ENCODE data around the gene IMP3.

Gene IMP3

GRCh38 chr15:75656813-75657212, 16.8 kb upstream of the IMP3 start:
- no peak overlapping the region for H3K27ac ChIP-seq (ENCODE audit: low read depth, low read length)
- no peak overlapping the region for H4K91ac ChIP-seq (ENCODE audit: low read depth, low read length)
- H3K18ac ChIP-seq (ENCODE audit: low read length) = no peak overlapping the region
- H3K4me2 ChIP-seq (ENCODE audit: low read length) = no peak overlapping the region
- H4K8ac ChIP-seq (ENCODE audit: low read depth, low read length) = no peak overlapping the region
- no peak overlapping the region for H2BK120ac ChIP-seq (ENCODE audit: insufficient read depth, low read length, poor library complexity)
- peaks cover 2% of the 10 kb centered on the region for H3K79me2 ChIP-seq (ENCODE audit: control insufficient read depth, insufficient read depth, low read length, poor library complexity)
- no peak overlapping the region for H2AFZ ChIP-seq (ENCODE audit: insufficient read depth, low read length, poor library complexity)
- peaks cover 2% of the 10 kb centered on the region for H3K9me3 ChIP-seq (ENCODE audit: insufficient read depth, low read depth, low read length)
- H2AK5ac ChIP-seq (ENCODE audit: low read length) = no peak overlapping the region
- H3K79me1 ChIP-seq (ENCODE audit: low read length) = peaks cover 2% of the 10 kb centered on the region
- peaks cover 22 to 28% of the 10 kb centered on the region in 2 experiments for H3K4me1 ChIP-seq (ENCODE audit: control insufficient read depth in 1 of 2, insufficient read depth in 2 of 2, low read length in 2 of 2)
- no peak overlapping the region for H3K9ac ChIP-seq (ENCODE audit: low read length)
- peaks cover 32 to 38% of the 10 kb centered on the region in 2 experiments for H3K36me3 ChIP-seq (ENCODE audit: control insufficient read depth in 1 of 2, insufficient read depth in 2 of 2, low read length in 2 of 2)
- no peaks in the 10 kb centered on the region for H3K27me3 ChIP-seq (ENCODE audit: insufficient read depth, low read length)
- no peak overlapping the region for H4K12ac ChIP-seq (ENCODE audit: low read depth, low read length)
- no peak overlapping the region for H3K23ac ChIP-seq (ENCODE audit: low read length)
- no peak overlapping the region for H3K14ac ChIP-seq (ENCODE audit: low read length)
- H3K4me3 ChIP-seq (ENCODE audit: low read depth, low read length) = no peak overlapping the region
- no peak overlapping the region for H2BK12ac ChIP-seq (ENCODE audit: low read length)
- H3K4ac ChIP-seq (ENCODE audit: low read depth, low read length) = no peak overlapping the region
- no CpG with 5 or more reads among the region's 22 CpGs for WGBS (ENCODE audit: extremely low coverage, insufficient coverage, insufficient read length)
- no peak overlapping the region for H2BK5ac ChIP-seq (ENCODE audit: low read depth, low read length, poor library complexity)
- no peak for DNase-seq

- Histone ChIP-seq H4K91ac (ENCODE audit: low read depth, low read length) (no peak overlapping the region), H3K9ac (ENCODE audit: low read length) (no peak overlapping the region), H3K79me1 (ENCODE audit: low read length) (peaks cover 2% of the 10 kb centered on the region), H3K14ac (ENCODE audit: low read length) (no peak overlapping the region), H3K27ac (ENCODE audit: low read depth, low read length) (no peak overlapping the region), H2BK5ac (ENCODE audit: low read depth, low read length, poor library complexity) (no peak overlapping the region), H2AFZ (ENCODE audit: insufficient read depth, low read length, poor library complexity) (no peak overlapping the region), H3K9me3 (ENCODE audit: insufficient read depth, low read depth, low read length) (peaks cover 2% of the 10 kb centered on the region), H2BK120ac (ENCODE audit: insufficient read depth, low read length, poor library complexity) (no peak overlapping the region), H3K27me3 (ENCODE audit: insufficient read depth, low read length) (no peaks in the 10 kb centered on the region), H2BK12ac (ENCODE audit: low read length) (no peak overlapping the region), H3K4ac (ENCODE audit: low read depth, low read length) (no peak overlapping the region), H3K36me3 (ENCODE audit: control insufficient read depth in 1 of 2, insufficient read depth in 2 of 2, low read length in 2 of 2) (peaks cover 32 to 38% of the 10 kb centered on the region in 2 experiments), H3K23ac (ENCODE audit: low read length) (no peak overlapping the region), H3K4me3 (ENCODE audit: low read depth, low read length) (no peak overlapping the region), H3K4me1 (ENCODE audit: control insufficient read depth in 1 of 2, insufficient read depth in 2 of 2, low read length in 2 of 2) (peaks cover 24 to 29% of the 10 kb centered on the region in 2 experiments), H3K79me2 (ENCODE audit: control insufficient read depth, insufficient read depth, low read length, poor library complexity) (peaks cover 2% of the 10 kb centered on the region), H2AK5ac (ENCODE audit: low read length) (no peak overlapping the region), H4K8ac (ENCODE audit: low read depth, low read length) (no peak overlapping the region), H3K4me2 (ENCODE audit: low read length) (no peak overlapping the region), H4K12ac (ENCODE audit: low read depth, low read length) (no peak overlapping the region), H3K18ac (ENCODE audit: low read length) (no peak overlapping the region)
- DNase-seq = no peak
- WGBS (ENCODE audit: extremely low coverage, insufficient coverage, insufficient read length) = no CpG with 5 or more reads among the region's 5 CpGs
Measured at GRCh38 chr15:75656331-75656730, 16.3 kb upstream of the IMP3 start.

GRCh38 chr15:75655931-75656330, 15.9 kb upstream of the IMP3 start:
- WGBS (ENCODE audit: extremely low coverage, insufficient coverage, insufficient read length) = no CpG with 5 or more reads among the region's 4 CpGs
- H3K36me3 ChIP-seq (ENCODE audit: control insufficient read depth in 1 of 2, insufficient read depth in 2 of 2, low read length in 2 of 2) = peaks cover 32 to 38% of the 10 kb centered on the region in 2 experiments
- no peak overlapping the region for H3K14ac ChIP-seq (ENCODE audit: low read length)
- H2BK5ac ChIP-seq (ENCODE audit: low read depth, low read length, poor library complexity) = no peak overlapping the region
- no peak overlapping the region for H3K23ac ChIP-seq (ENCODE audit: low read length)
- no peaks in the 10 kb centered on the region for H3K27me3 ChIP-seq (ENCODE audit: insufficient read depth, low read length)
- H3K79me1 ChIP-seq (ENCODE audit: low read length) = peaks cover 2% of the 10 kb centered on the region
- no peak overlapping the region for H2AK5ac ChIP-seq (ENCODE audit: low read length)
- H3K9me3 ChIP-seq (ENCODE audit: insufficient read depth, low read depth, low read length) = peaks cover 2% of the 10 kb centered on the region
- H3K4ac ChIP-seq (ENCODE audit: low read depth, low read length) = no peak overlapping the region
- peaks cover 26 to 30% of the 10 kb centered on the region in 2 experiments for H3K4me1 ChIP-seq (ENCODE audit: control insufficient read depth in 1 of 2, insufficient read depth in 2 of 2, low read length in 2 of 2)
- H3K27ac ChIP-seq (ENCODE audit: low read depth, low read length) = no peak overlapping the region
- no peak overlapping the region for H2AFZ ChIP-seq (ENCODE audit: insufficient read depth, low read length, poor library complexity)
- H2BK12ac ChIP-seq (ENCODE audit: low read length) = no peak overlapping the region
- no peak overlapping the region for H2BK120ac ChIP-seq (ENCODE audit: insufficient read depth, low read length, poor library complexity)
- no peak overlapping the region for H3K4me2 ChIP-seq (ENCODE audit: low read length)
- no peak for DNase-seq
- no peak overlapping the region for H3K4me3 ChIP-seq (ENCODE audit: low read depth, low read length)
- no peak overlapping the region for H4K8ac ChIP-seq (ENCODE audit: low read depth, low read length)
- no peak overlapping the region for H4K12ac ChIP-seq (ENCODE audit: low read depth, low read length)
- peaks cover 2% of the 10 kb centered on the region for H3K79me2 ChIP-seq (ENCODE audit: control insufficient read depth, insufficient read depth, low read length, poor library complexity)
- H3K9ac ChIP-seq (ENCODE audit: low read length) = no peak overlapping the region
- H4K91ac ChIP-seq (ENCODE audit: low read depth, low read length) = no peak overlapping the region
- no peak overlapping the region for H3K18ac ChIP-seq (ENCODE audit: low read length)

GRCh38 chr15:75654201-75654907, 14.3 kb upstream of the IMP3 start:
- Histone ChIP-seq H3K9me3 (ENCODE audit: insufficient read depth, low read depth, low read length) (peaks cover 2% of the 10 kb centered on the region), H4K91ac (ENCODE audit: low read depth, low read length) (no peak overlapping the region), H3K4me1 (ENCODE audit: control insufficient read depth in 1 of 2, insufficient read depth in 2 of 2, low read length in 2 of 2) (peaks cover 30 to 37% of the 10 kb centered on the region in 2 experiments), H2AFZ (ENCODE audit: insufficient read depth, low read length, poor library complexity) (no peak overlapping the region), H2BK120ac (ENCODE audit: insufficient read depth, low read length, poor library complexity) (no peak overlapping the region), H3K18ac (ENCODE audit: low read length) (no peak overlapping the region), H3K9ac (ENCODE audit: low read length) (no peak overlapping the region), H3K27me3 (ENCODE audit: insufficient read depth, low read length) (no peaks in the 10 kb centered on the region), H4K8ac (ENCODE audit: low read depth, low read length) (no peak overlapping the region), H4K12ac (ENCODE audit: low read depth, low read length) (no peak overlapping the region), H3K14ac (ENCODE audit: low read length) (no peak overlapping the region), H3K79me2 (ENCODE audit: control insufficient read depth, insufficient read depth, low read length, poor library complexity) (peaks cover 2% of the 10 kb centered on the region), H3K4me2 (ENCODE audit: low read length) (no peak overlapping the region), H3K36me3 (ENCODE audit: control insufficient read depth in 1 of 2, insufficient read depth in 2 of 2, low read length in 2 of 2) (peaks cover 36 to 45% of the 10 kb centered on the region in 2 experiments), H3K27ac (ENCODE audit: low read depth, low read length) (no peak overlapping the region), H3K4ac (ENCODE audit: low read depth, low read length) (no peak overlapping the region), H3K79me1 (ENCODE audit: low read length) (peaks cover 2% of the 10 kb centered on the region), H2BK5ac (ENCODE audit: low read depth, low read length, poor library complexity) (no peak overlapping the region), H3K23ac (ENCODE audit: low read length) (no peak overlapping the region), H3K4me3 (ENCODE audit: low read depth, low read length) (no peak overlapping the region), H2AK5ac (ENCODE audit: low read length) (no peak overlapping the region), H2BK12ac (ENCODE audit: low read length) (no peak overlapping the region)
- no CpG with 5 or more reads among the region's 4 CpGs for WGBS (ENCODE audit: extremely low coverage, insufficient coverage, insufficient read length)
- DNase-seq = no peak

Measured in trophoblast cell (in vitro differentiated cells and primary cell).